GM12878 (cell line): ENCODE results near the gene CTNNA3. TPM values are rescaled to one million over a fixed set of nuclear protein-coding genes. Genes with fewer than 3 reads are reported as not detected.

Experiments
- ATAC-seq: fragments of 200-7000 bp; cut with Tn5 transposase; 3 replicates; pipeline ENCODE4 v1.9.1; 2020; ENCODE audit warnings: mild to moderate bottlenecking, moderate library complexity
- BruUV-seq: library from RNA; stranded (reverse); fragments of 400-500 nt; replicated peaks from 2 replicates; lab custom pipeline; 2021; lab: Mats Ljungman, UMichigan
- CTCF ChIA-PET: fragments of 300-600 bp; sonication (Branson Sonifier 250); formaldehyde crosslinking; extraction: SDS; loops from one replicate; lab custom pipeline; 2021; ENCODE audit warnings: inconsistent platforms; lab: Yijun Ruan, JAX
- POLR2A ChIA-PET: fragments of 350-600 bp; formaldehyde crosslinking; extraction: SDS; loops from one replicate; lab custom pipeline; 2021; ENCODE audit warnings: inconsistent platforms; lab: Charles Lee
- RAD21 ChIA-PET: fragments of 300-600 bp; sonication (Branson Sonifier 250); formaldehyde crosslinking; loops from one replicate; lab custom pipeline; 2023; ENCODE audit warnings: antibody characterized with exemption; ENCODE audit not compliant: unreplicated experiment; lab: Charles Lee
- SMC1A ChIA-PET: fragments of 300-600 bp; sonication (Branson Sonifier 250); formaldehyde crosslinking; loops from one replicate; lab custom pipeline; 2023; ENCODE audit not compliant: unreplicated experiment, uncharacterized antibody; lab: Charles Lee
- DNase-seq: peaks from one replicate; pipeline ENCODE4 v3.0.0-alpha.2; 2011; ENCODE audit warnings: low read depth, low spot score
- FAIRE-seq: peaks from 3 replicates; lab custom pipeline; 2011; peaks lifted over from hg19 to GRCh38; lab: Jason Lieb, UNC
- H2AFZ ChIP-seq: 2 replicates; pipeline ENCODE4 v1.6.0; 2011; ENCODE audit warnings: low read depth, low read length, control low read depth; ENCODE audit not compliant: control insufficient read depth
- H3K27ac ChIP-seq: 2 replicates; pipeline ENCODE4 v1.5.1; 2011; ENCODE audit warnings: control low read depth; ENCODE audit not compliant: control insufficient read depth, insufficient read depth
- H3K27me3 ChIP-seq, 2 experiments: replicated peaks in 1 of 2; 2 replicates each; pipeline versions ENCODE4 v1.6.0 to v1.6.1; 2011; ENCODE audit warnings: low read length in 1 of 2; ENCODE audit not compliant: control insufficient read depth in 2 of 2, insufficient read depth in 2 of 2
- H3K36me3 ChIP-seq, 2 experiments: 2 replicates each; pipeline ENCODE4 v1.5.1; 2011; ENCODE audit warnings: low read length in 1 of 2; ENCODE audit not compliant: control insufficient read depth in 2 of 2, insufficient read depth in 2 of 2
- H3K4me1 ChIP-seq: 2 replicates; pipeline ENCODE4 v1.6.1; 2011; ENCODE audit warnings: mild to moderate bottlenecking, low read length, moderate library complexity, mixed read lengths; ENCODE audit not compliant: control insufficient read depth, insufficient read depth
- H3K4me2 ChIP-seq: 2 replicates; pipeline ENCODE4 v1.6.0; 2011; ENCODE audit warnings: control low read depth; ENCODE audit not compliant: control insufficient read depth, insufficient read depth
- H3K4me3 ChIP-seq: fragments of 200-600 bp; sonication (generic); 2 replicates; pipeline ENCODE4 v1.5.1; 2016
- H3K79me2 ChIP-seq: 2 replicates; pipeline ENCODE4 v1.6.0; 2011; ENCODE audit warnings: low read length; ENCODE audit not compliant: control insufficient read depth, insufficient read depth
- H3K9ac ChIP-seq: 2 replicates; pipeline ENCODE4 v1.8.0; 2011; ENCODE audit warnings: low read length, control low read depth, mixed read lengths; ENCODE audit not compliant: control insufficient read depth, insufficient read depth
- H3K9me3 ChIP-seq: replicated peaks from 3 replicates; pipeline ENCODE4 v1.5.1; 2011; ENCODE audit warnings: mild to moderate bottlenecking, low read length; ENCODE audit not compliant: control insufficient read depth, insufficient read depth
- H4K20me1 ChIP-seq: 2 replicates; pipeline ENCODE4 v1.6.0; 2011; ENCODE audit not compliant: control insufficient read depth, insufficient read depth
- ATF2 ChIP-seq: IDR thresholded peaks from 2 replicates; pipeline ENCODE4 v1.6.1; 2012; ENCODE audit warnings: low read length, inconsistent platforms
- ATF3 ChIP-seq: IDR thresholded peaks from 2 replicates; pipeline ENCODE4 v1.6.1; 2011; ENCODE audit warnings: low read depth, mild to moderate bottlenecking, low read length, moderate library complexity, borderline replicate concordance; ENCODE audit errors: extremely low read depth
- FOXM1 ChIP-seq: IDR thresholded peaks from 2 replicates; pipeline ENCODE4 v1.6.1; 2012; ENCODE audit warnings: low read depth, mild to moderate bottlenecking, inconsistent platforms, low read length, moderate library complexity
- IKZF1 ChIP-seq: fragments of 450-650 bp; conservative IDR thresholded peaks from 2 replicates; pipeline ENCODE4 v1.6.1; 2017; ENCODE audit warnings: antibody characterized with exemption, mild to moderate bottlenecking
- KDM1A ChIP-seq: fragments of 200-600 bp; sonication (generic); IDR thresholded peaks from 2 replicates; pipeline ENCODE4 v1.6.1; 2016; ENCODE audit warnings: borderline replicate concordance
- KLF5 ChIP-seq: fragments of 450-650 bp; IDR thresholded peaks from 2 replicates; pipeline ENCODE4 v1.6.1; 2014; ENCODE audit warnings: mild to moderate bottlenecking; ENCODE audit not compliant: partially characterized antibody
- MLLT1 ChIP-seq: fragments of 450-650 bp; IDR thresholded peaks from 2 replicates; pipeline ENCODE4 v1.6.1; 2016; ENCODE audit warnings: mild to moderate bottlenecking
- MTA2 ChIP-seq: fragments of 450-650 bp; IDR thresholded peaks from 2 replicates; pipeline ENCODE4 v1.6.1; 2016; ENCODE audit warnings: low read depth, mild to moderate bottlenecking, moderate library complexity
- MYC ChIP-seq: IDR thresholded peaks from 2 replicates; pipeline ENCODE4 v1.6.1; 2011; ENCODE audit warnings: mild to moderate bottlenecking, low read length, moderate library complexity, inconsistent platforms; ENCODE audit not compliant: insufficient read depth, insufficient replicate concordance, insufficient read length, severe bottlenecking
- NBN ChIP-seq: fragments of 450-650 bp; IDR thresholded peaks from 2 replicates; pipeline ENCODE4 v1.6.1; 2016
- NFYA ChIP-seq: IDR thresholded peaks from 2 replicates; pipeline ENCODE4 v1.6.1; 2011; ENCODE audit warnings: low read depth, mild to moderate bottlenecking, low read length, improper control_type of control experiment, borderline replicate concordance
- NR2F1 ChIP-seq: fragments of 450-650 bp; conservative IDR thresholded peaks from 2 replicates; pipeline ENCODE4 v1.6.1; 2017; ENCODE audit warnings: mild to moderate bottlenecking
- NRF1 ChIP-seq: conservative IDR thresholded peaks from 2 replicates; pipeline ENCODE4 v1.6.1; 2011; ENCODE audit warnings: mild to moderate bottlenecking, low read depth, low read length, improper control_type of control experiment
- RAD21 ChIP-seq: IDR thresholded peaks from 2 replicates; pipeline ENCODE4 v1.6.1; 2011; ENCODE audit warnings: mild to moderate bottlenecking, low read depth, low read length, moderate library complexity; ENCODE audit not compliant: insufficient read depth
- SPI1 ChIP-seq: IDR thresholded peaks from 2 replicates; pipeline ENCODE4 v1.6.1; 2011; ENCODE audit warnings: low read depth, mild to moderate bottlenecking, low read length, moderate library complexity, borderline replicate concordance; ENCODE audit not compliant: insufficient read depth
- TARDBP ChIP-seq: IDR thresholded peaks from 2 replicates; pipeline ENCODE4 v1.6.1; 2016; ENCODE audit warnings: borderline replicate concordance
- TCF12 ChIP-seq: IDR thresholded peaks from 2 replicates; pipeline ENCODE4 v1.6.1; 2011; ENCODE audit warnings: low read depth, mild to moderate bottlenecking, low read length
- USF1 ChIP-seq: IDR thresholded peaks from 2 replicates; pipeline ENCODE4 v1.6.1; 2011; ENCODE audit warnings: borderline replicate concordance, low read depth, mild to moderate bottlenecking, moderate library complexity, mixed read lengths, low read length; ENCODE audit not compliant: insufficient read depth; ENCODE audit errors: extremely low read length
- ZNF274 ChIP-seq: IDR thresholded peaks from one replicate; pipeline ENCODE4 v1.8.0; 2011; ENCODE audit not compliant: insufficient read length, insufficient read depth
- in situ Hi-C: fragments of 300-500 bp; cut with MboI; formaldehyde crosslinking; loops from 9 replicates; pipeline ENCODE4 v1.14.3; 2018; ENCODE audit warnings: mixed read lengths
- intact Hi-C: fragments of 100-400 bp; cut with micrococcal nuclease; formaldehyde crosslinking; loops from one replicate; pipeline ENCODE4 v1.14.2; 2022; ENCODE audit not compliant: unreplicated experiment
- polyA plus RNA-seq, 11 experiments: library from polyadenylated mRNA; depleted of rRNA in 4 of 11; unstranded in 6 of 11; stranded (reverse) in 5 of 11; fragments of >200 nt; fragmentation: Nextera tagmentation in 4 of 11; fragmentation: Illumina TruSeq in 1 of 11; extraction: Ambion mirVana in 4 of 11; extraction: Trizol in 1 of 11; gene quantifications; 1 replicate in 1 of 11; 2 replicates in 10 of 11; pipeline versions ENCODE4 v1.2.1 to v1.2.3, GENCODE V29; 2011 to 2016; ENCODE audit warnings: inconsistent platforms in 2 of 11, missing spikeins in 2 of 11, low read depth in 1 of 11
- total RNA-seq, 4 experiments: library from RNA; depleted of rRNA in 3 of 4; stranded (reverse); fragments of >200 nt in 3 of 4; fragmentation: Illumina TruSeq in 1 of 4; extraction: Trizol in 1 of 4; gene quantifications; 2 replicates each; pipeline versions ENCODE4 v1.2.1 to v1.2.3, GENCODE V29; 2013 to 2021

The CTNNA3 gene
- total and polyA plus RNA-seq, 10 of the 15 experiments (the other 5 are each of a cell fraction or from before 2014, with no cell fraction given), result under 0.01 to 4.5 (median 0.22) TPM; not detected in 2

GRCh38 chr10:66284621-66285020 is 1411.4 kb downstream of the CTNNA3 start:
- Histone ChIP-seq H3K9ac (no peak overlapping the region), H3K36me3 (no peaks in the 10 kb centered on the region), H4K20me1 (no peaks in the 10 kb centered on the region), H2AFZ (no peak overlapping the region), H3K79me2 (no peaks in the 10 kb centered on the region), H3K4me1 (no peaks in the 10 kb centered on the region), H3K4me3 (no peak overlapping the region), H3K9me3 (no peaks in the 10 kb centered on the region), H3K27me3 (no peaks in the 10 kb centered on the region), H3K27ac (no peak overlapping the region), H3K4me2 (no peak overlapping the region)
- ChIA-PET RAD21 (no interaction called here), SMC1A (interaction anchor here (1.6 kb wide), 1 partner anchor 29 kb away, joined by 4 read pairs; no protein-coding TSS in a partner anchor), CTCF (no interaction called here), POLR2A (no interaction called here)
- BruUV-seq, result no TSS peak
- no peak for ATAC-seq
- DNase-seq, result no peak
- no peak for FAIRE-seq
- intact Hi-C loops (no loop called here), in situ Hi-C loops (no loop called here)
- TF ChIP-seq NFYA (no peak), TARDBP (no peak), SPI1 (no peak), USF1 (no peak), NR2F1 (no peak), ATF3 (no peak), RAD21 (no peak), NRF1 (no peak), ATF2 (no peak), MLLT1 (no peak), FOXM1 (no peak), ZNF274 (no peak), NBN (no peak), KDM1A (no peak), IKZF1 (no peak), MTA2 (no peak), KLF5 (no peak), TCF12 (no peak), MYC (no peak)
